ENCODE data around the gene GALC.

- TF ChIP-seq CTCF (IDR thresholded peaks at IDR 0.05; ENCODE audit: low read depth, low read length) (no peak), EZH2phosphoT487 (IDR thresholded peaks at IDR 0.05; ENCODE audit: low read depth) (no peak)
Observed at GRCh38 chr14:87996291-87996592, 3.3 kb upstream of the GALC start.

All from OCI-LY3 (cell line).